Upper lobe of left lung (tissue), 4 donors: ENCODE measurements around the gene QRFP.

Experiments
- CTCF ChIP-seq, 6 experiments: fragments of 450-650 bp in 4 of 6; fragments of 200-600 bp in 2 of 6; sonication (generic) in 2 of 6; IDR thresholded peaks; one replicate each; pipeline ENCODE4 v1.5.1; 2016 to 2019; ENCODE audit warnings: antibody characterized with exemption in 6 of 6
- EP300 ChIP-seq, 4 donors: sonication (generic); formaldehyde crosslinking; IDR thresholded peaks; one replicate each; pipeline ENCODE4 v1.5.1; 2017; ENCODE audit warnings: antibody characterized with exemption in 4 of 4, control low read depth in 2 of 4
- POLR2A ChIP-seq, 4 donors: fragments of 450-650 bp; IDR thresholded peaks; one replicate each; pipeline ENCODE4 v1.5.1; 2016 to 2017; ENCODE audit warnings: antibody characterized with exemption in 4 of 4, mild to moderate bottlenecking in 2 of 4
- POLR2AphosphoS5 ChIP-seq, 2 donors: sonication (generic); formaldehyde crosslinking; IDR thresholded peaks; one replicate each; pipeline ENCODE4 v1.5.1; 2017; ENCODE audit warnings: antibody characterized with exemption in 2 of 2

GRCh38 chr9:130871395-130872062, 25.1 kb downstream of the QRFP start:
- TF ChIP-seq CTCF (IDR thresholded peaks at IDR 0.05): no peak
- TF ChIP-seq POLR2A (IDR thresholded peaks at IDR 0.05): no peak
- TF ChIP-seq POLR2AphosphoS5 (IDR thresholded peaks at IDR 0.05): no peak
- no peak for TF ChIP-seq EP300 (IDR thresholded peaks at IDR 0.05)
